Activated CD4-positive, alpha-beta T cell treated with anti-CD3 and anti-CD28 coated beads, Interleukin-10, Interleukin-2, amounts not matched to agents 100 ng/mL and 50 ng/mL, durations not matched to agents 16 hours and 8 hours (primary cell): ENCODE results near the gene SAFB.
"Not testable (repeated sequence)": the region's sequence is repeated elsewhere in the genome, so short reads cannot be mapped to it uniquely, and the experiment has no call there.

ENCODE experiments used
- DNase-seq: peaks from one replicate; pipeline ENCODE4 v3.0.0-alpha.2; 2020

SAFB gene

GRCh38 chr19:5595745-5596144, 27.1 kb upstream of the SAFB start:
- DNase-seq, result no peak

DNA sequence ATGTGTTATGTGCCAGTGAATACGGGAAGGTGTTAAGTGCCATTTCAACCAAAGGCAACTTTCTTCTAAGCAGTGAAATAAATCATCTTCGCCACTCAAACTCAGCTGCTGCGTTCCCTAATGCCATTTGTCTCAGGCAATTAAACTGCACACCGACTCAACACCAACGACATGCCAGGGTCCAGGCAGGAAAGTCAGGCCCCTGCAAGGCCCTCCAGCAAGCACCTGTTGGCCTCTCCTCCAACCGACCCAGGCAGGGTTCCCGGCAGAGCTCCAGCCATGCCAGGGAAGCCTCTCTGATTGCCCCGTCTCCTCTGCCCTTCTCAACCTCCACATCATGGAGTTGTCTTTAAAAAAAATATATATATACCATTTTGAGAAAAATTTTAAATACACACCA, 22.1 kb upstream of the SAFB start:
- DNase-seq, result no peak

DNA sequence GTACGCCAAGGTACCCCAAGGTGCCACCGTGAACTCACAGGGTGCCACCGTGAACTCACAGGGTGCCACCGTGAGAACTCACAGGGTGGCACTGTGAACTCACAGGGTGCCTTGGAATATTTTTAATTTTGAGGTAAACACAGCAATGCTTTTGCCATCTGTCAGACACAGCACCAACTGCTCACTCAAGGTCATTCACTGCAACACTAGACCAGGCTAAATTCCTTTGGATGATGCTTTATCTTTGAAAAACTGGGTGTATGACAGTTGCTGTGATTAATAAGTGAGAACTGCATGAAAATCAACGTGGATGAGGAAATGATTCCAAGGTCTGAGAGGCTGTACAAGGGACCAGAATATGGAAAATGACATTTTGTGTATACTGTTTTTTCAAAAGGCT, 19.3 kb upstream of the SAFB start:
- no peak for DNase-seq

DNA sequence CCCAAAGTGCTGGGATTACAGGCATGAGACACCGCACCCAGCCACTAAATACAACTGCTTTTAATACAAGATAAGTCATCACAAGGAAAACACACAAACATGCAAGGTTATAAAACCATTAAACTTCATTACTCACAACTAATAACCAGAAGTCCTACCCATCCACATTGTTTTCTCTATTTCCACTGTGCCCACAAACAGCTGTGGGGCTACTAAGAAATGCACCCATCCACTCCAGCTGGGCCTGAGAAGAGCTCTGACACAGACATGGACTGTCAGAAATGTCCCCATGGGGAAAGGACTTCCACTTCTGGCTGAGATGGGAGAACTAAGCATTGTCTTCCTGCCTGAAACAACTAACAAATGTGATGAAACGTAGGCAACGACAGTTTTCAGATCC, 17.5 kb upstream of the SAFB start:
- DNase-seq, result no peak

- DNase-seq, result no peak
These were observed 15.3 kb upstream of the SAFB start for GRCh38 chr19:5607318-5608275.

DNA sequence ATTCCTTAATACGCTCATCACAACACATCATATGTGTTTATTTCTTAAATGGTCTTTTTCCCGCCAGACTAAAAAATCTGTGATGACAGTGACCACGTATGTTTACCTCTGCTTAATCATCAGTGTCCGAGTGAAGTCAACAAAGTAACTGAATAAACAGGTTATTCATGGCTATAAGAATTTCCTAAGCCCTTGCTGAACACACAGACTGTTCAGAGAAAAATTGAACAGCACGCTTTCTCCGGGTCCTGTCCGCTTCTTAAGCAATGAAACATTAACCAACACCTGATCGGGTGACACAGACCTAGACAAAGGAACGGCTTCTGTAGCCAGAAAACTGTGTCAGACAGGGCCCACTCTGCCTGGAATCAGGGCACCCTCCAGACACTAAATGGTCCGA, 14.6 kb upstream of the SAFB start:
- DNase-seq, result no peak

GRCh38 chr19:5608766-5609165, 14.1 kb upstream of the SAFB start:
- not testable (repeated sequence) for DNase-seq

GRCh38 chr19:5609881-5610448, 12.9 kb upstream of the SAFB start:
- DNase-seq, result no peak

- no peak for DNase-seq
These were observed 9.7 kb upstream of the SAFB start for GRCh38 chr19:5612891-5613865.

- no peak for DNase-seq
These were observed 7.0 kb upstream of the SAFB start for GRCh38 chr19:5615756-5616327.

GRCh38 chr19:5617080-5617479, 5.8 kb upstream of the SAFB start:
- no peak for DNase-seq

- DNase-seq, result no peak
These were observed 4.3 kb upstream of the SAFB start for GRCh38 chr19:5618591-5618990.

DNA sequence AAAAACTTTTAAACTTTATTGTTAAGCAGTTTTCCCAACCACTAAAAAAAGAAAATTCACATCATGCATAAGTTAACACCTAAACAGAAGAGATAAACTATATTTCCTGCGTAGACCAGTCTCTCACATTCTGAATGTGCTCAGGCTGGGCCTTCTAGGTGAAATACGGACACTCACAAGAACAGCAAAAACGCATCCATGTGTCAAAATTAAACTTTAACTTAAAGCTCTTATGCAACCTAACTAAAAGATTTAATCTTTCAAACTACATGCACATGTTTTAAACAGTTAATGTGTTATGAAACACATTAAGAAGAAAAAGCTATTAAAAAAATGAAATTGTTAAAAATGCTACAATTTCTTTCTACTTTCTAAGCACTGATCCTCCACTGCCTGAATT, 2.9 kb upstream of the SAFB start:
- DNase-seq, result no peak

DNA sequence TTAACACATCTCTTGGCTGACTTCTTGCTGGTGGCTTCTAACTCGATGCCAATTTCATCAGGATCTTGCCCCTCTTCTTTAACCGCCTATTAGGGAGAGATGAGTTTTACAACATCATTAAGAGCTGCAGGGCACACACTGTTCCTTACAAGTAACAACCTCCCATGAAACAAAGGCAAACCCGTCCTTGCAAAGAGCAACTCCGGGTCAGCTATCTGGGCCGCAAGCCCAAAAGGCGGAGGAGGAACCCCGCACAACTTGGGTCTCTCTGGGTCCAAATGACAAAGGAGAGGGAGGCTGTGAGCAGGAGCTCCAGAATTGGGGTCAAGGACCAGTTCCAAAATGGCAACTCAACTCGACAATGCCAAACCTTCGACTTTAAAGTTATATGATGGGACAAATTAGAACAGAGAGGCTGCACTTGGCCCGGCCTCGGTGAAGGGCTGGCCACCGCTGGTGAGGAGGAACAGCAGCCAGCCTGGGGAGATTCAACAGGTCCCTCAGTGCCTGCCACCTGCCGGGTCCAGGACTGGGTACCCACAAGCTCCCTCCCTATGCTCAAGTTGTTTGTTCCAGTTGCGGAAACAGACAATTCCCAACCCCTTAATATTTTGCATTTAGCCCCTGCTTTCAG, 1.5 kb upstream of the SAFB start:
- DNase-seq, result no peak

- peak; percentile 33 for DNase-seq
These were observed 878 bp upstream of the SAFB start for GRCh38 chr19:5621945-5622464.

DNA sequence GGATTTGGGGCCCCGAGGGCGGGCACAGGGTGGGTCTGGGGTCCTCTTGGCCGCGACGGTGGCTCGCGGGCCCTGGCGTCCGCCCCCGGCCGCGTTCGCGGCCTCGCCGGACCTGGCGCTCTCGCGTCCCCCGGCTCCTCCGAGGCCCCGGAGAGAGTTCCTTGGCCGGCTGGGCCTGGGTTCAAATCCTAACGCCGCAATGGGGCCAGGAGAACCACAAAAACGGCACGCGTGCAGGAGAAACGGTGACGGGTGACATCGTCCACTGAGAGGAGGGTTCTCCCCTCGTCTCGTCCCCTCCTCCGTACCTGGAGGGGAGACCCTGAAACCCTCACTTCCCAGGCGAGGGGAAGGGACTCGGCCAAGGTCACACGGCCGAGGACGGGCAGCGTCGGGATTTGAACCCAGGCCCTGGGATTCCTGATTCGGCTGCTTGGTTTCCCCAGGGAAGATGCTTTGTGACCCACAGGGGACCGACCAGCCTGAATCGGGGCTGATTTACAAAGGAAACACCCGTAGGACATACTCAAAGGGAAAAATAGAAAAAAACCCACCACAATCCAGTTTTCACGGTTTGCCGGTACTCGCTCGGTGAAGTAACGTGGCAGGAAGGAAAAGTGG, 624 bp downstream of the SAFB start:
- peak; percentile 13 for DNase-seq

DNA sequence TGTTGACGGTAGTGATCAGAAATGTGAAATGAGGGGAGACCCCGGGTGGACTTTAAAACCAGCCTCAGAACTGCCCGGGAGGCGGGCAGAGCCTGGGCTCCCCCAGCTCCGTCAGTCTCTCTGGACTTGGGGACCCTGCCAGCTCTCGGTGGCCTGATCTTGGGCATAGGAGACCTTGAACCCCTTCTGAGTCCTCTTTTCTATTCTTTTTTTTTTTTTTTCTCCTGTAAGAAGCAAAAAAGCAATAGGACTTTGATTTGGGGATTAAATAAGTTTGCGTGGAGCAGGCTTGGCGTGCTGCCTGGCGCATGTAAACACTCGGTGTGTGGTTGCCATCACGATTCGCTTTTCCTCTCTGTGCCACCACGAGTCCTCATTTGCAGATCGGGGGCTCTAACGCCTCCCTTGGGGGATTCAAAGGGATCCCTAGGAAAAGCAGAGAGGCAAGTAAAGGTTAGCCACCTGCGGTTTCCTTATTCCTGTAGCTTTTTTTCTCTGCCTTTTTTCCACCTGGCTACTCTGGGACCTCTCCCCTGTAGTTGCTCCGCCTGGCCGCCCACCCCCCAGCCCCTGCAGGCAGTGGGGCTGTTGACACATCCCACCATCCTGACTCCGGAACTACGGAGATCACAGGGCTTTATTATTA, 1.3 kb downstream of the SAFB start:
- DNase-seq, result peak; percentile 21

DNA sequence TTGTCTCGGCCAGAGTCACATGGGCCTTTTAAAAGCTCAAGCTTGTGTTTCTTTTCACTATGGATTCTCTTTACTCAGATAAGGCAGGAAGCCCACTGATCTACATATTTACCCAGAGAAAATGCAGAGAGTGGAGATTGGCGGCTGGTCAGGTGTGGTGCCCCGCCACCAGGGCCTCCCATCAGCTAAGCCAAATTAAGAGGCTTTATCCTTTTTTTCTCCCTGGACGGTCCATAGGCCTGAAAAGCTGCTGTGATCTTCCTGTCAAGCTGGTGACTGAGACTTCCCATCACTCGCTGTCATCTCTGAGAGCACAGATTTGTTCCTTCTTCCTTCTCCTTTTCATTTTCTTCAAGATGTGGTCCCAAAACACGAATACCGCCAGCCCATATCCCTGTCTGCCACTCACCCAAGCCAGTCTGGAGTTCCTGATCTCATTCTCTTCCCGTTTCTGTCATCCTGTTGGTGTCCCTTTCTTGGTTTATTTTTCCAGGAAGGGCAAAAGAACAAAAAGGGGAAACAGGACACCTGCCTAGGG, 1.9 kb downstream of the SAFB start:
- DNase-seq, result no peak

GRCh38 chr19:5625641-5626040, 2.8 kb downstream of the SAFB start:
- DNase-seq, result no peak

GRCh38 chr19:5627395-5627904, 4.6 kb downstream of the SAFB start:
- DNase-seq, result peak; percentile 55

- DNase-seq, result peak; percentile 21
These were observed 5.6 kb downstream of the SAFB start for GRCh38 chr19:5628461-5628860.
